HG03097 (cell line): Measurements from ENCODE around the gene C1GALT1C1L.
"Not testable (repeated sequence)": the region's sequence is repeated elsewhere in the genome, so short reads cannot be mapped to it uniquely, and the experiment has no call there.

Experiments used
- ATAC-seq: cut with Tn5 transposase; IDR thresholded peaks from one replicate; pipeline ENCODE4 v1.9.1; 2021; ENCODE audit not compliant: unreplicated experiment, low FRiP score

The C1GALT1C1L gene

GRCh38 chr2:43657241-43657640, 19.0 kb downstream of the C1GALT1C1L start:
- no peak for ATAC-seq

DNA sequence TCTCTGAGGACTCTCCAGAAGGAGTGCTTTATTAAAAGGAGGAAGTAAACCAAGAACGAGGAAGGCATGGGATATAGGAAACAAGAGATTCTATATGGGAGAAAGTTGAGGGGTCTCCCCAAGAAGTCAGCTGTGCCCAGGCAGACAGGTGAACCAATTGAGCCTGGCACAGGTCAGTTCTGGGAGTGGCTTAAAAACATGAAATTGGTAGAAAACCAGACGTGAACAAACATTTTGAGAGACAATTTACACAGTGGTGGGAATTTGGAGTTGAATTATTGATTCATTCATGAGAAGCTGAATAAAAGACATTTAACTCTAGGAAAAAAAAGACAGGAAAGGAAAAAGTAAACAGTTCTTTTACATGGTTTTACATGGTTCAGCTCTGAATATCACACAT, 22.7 kb downstream of the C1GALT1C1L start:
- ATAC-seq: no peak

- ATAC-seq: no peak
Observed at GRCh38 chr2:43648994-43649701, 27.1 kb downstream of the C1GALT1C1L start.

GRCh38 chr2:43643680-43644079, 32.5 kb downstream of the C1GALT1C1L start:
- ATAC-seq: no peak

DNA sequence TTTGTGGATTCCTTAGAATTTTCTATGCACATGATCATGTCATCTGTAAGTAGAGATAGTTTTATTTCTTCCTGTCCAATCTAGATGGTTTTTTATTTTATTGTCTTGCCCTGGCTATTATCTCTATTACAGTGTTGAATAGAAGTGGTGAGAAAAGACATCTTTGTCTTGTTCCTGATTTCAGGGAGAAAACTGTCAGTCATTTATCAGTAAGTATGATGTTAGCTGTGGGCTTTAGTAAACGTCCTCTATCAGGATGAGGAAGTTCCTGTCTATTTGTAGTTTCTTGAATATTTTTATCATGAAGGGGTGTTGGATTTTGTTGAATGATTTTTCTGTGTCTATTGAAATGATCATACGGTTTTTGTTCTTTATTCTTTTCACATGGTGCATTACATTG, 33.9 kb downstream of the C1GALT1C1L start:
- no peak for ATAC-seq

DNA sequence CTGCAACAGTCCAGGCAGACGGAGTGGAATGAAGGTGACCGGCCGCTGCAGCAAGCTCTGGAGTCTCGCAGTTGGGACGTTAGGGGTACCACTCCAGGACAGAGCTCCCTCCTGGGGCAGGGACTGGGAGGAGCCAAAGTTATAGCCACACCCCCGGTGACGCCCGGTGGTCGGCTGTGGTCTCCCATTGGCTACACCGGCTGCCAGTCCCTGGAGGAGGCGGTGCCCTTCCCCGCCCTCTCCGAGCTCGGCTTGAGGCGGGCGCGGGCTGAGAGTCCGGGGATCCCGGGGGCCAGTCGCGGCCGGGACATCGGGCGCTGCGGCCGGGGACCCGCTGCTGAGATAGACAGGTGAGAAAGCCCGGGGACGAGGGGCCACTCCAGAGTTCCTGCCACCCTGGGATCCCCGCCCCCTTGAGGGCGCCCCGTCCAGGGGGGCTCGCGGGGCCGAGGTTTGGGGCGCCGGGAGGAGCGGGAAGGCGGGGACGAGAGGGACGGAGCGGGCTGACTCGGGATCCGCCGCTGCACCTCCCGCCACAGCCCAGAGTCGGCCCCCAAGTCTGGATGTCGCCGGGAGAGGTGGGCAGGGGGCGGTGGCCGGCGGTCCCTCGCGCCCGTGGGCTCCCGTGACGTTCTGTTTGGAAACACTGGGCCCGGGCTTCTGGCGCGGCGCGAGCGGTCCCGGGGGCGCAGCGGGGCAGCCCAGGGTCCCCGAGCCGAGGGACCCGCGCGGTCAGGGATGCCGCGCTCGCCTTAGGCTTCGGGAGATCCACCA, 39.0 kb downstream of the C1GALT1C1L start, which contains the start of gene PLEKHH2:
TSS of gene PLEKHH2 (plus strand) at position 231 of the 774 bp plus-strand sequence. CDS start 7,414 bp downstream, outside the sequence.
- peak; percentile 99 for ATAC-seq

- ATAC-seq: no peak
Observed at GRCh38 chr2:43636621-43637020, 39.6 kb downstream of the C1GALT1C1L start.

GRCh38 chr2:43636153-43636552, 40.1 kb downstream of the C1GALT1C1L start:
- ATAC-seq: not testable (repeated sequence)

DNA sequence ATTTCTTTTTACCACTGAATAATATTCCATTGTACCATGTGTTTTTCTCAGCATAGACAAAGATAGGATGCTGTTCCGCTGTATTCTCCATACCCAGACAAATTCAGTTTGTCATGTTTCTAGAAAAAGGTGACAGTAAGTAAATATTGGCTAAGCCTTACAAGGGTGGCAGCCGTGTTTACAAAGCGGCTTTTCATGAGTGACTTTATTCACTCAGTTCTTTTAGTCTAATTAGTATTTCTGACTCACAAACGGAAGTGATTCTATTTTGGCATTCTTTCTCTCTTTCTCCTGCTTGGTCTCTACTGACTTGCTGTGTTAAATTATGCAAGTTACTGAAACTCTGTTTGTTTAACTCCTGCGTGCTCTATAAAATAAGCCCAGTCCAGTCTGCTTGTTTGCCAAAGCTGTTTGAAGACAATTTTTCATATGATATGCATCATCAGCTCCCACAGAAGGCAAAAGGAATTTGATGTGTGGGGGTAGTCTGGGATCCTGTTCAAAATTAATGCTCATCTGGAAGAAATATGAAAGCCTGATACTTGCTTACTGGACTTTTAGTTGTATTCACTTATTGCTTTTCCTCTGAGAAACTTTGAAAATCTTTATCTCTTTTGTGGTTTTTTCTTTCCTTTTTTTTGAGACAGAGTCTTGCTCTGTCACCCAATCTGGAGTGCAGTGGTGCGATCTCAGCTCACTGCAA, 41.5 kb downstream of the C1GALT1C1L start:
- ATAC-seq: no peak

DNA sequence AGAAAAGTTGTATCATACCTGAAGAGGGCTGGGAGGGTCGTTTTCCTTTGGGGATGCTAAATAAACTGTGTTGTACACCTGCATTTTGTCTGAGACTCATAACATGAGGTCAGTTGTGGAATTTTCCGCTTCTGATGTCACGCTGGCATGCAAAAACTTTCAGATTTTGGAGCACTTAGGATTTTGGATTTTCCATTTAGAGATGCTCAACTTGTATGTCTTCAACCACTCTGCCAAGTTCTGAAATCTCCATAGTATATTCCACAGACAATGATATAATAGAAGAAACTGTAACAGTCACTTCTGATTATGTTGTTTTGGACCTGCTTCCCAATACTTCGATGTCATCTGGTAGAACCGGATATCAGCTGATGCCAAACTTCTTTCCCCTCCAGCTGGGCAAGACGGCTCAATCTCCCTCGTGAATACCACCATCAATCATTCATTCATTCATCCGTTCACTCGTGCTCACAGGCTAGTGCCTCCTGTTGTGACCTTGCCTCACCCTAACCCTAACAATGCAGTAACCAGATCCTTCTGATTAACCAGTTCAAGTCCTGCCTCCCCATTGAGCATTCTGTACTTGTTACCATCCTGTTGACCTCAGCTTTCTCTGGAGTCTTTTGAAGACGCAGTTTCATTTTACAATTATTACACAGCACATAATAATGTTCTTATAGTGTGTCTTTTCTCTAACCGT, 44.5 kb downstream of the C1GALT1C1L start:
- no peak for ATAC-seq
